ENCODE measurements around the gene ASS1.

GRCh38 chr9:130459941-130460669, 15.3 kb downstream of the ASS1 start:
- TF ChIP-seq CTCF (IDR thresholded peaks at IDR 0.05; ENCODE audit: borderline replicate concordance, extremely low read depth, low read length, poor library complexity, severe bottlenecking) (no peak), EZH2 (IDR thresholded peaks at IDR 0.05; ENCODE audit: borderline replicate concordance, low read depth, low read length, severe bottlenecking) (no peak)
